ENCODE data around the gene ERCC4.

DNA sequence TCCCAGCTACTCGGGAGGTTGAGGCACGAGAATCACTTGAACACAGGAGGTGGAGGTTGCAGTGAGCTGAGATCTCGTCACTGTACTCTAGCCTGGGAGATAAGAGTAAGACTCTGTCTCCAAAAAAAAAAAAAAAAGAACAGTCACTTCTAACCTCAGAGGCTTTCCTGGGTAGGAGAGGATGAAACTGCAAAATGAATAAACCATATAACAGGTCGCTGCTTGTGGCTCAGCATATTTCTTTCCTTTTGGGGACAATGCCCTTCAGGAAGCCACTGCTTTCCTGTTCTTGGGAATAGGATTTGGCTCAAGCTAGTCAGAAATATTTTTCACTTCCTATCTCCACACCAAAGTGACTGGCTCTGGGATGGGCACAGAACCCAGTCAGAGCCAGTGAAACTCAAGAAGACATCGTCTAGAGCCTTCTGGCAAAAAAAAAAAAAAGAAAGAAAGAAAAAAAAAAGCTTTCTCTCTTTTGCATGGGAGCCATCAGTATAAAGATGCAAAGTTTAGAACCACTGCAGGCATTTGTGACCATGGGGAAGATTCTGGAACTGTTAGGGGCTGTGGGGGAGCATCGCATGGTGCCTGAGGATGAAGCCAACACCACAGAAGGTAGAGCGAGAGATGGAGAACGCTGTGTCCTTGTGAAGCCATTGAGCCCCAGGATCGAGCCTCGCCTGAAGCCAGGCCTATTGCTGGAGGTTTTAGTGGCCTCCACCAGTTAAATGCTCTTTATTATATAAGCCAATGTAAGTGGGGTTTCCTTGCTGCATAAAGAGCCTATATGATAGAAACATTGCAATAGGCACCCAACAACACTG lies 79.3 kb downstream of the ERCC4 start:
- TF ChIP-seq SUZ12 (IDR thresholded peaks at IDR 0.05; ENCODE audit: extremely low read depth, insufficient read depth, insufficient read length) = no peak
- TF ChIP-seq ZNF274 (IDR thresholded peaks at IDR 0.05; ENCODE audit: low read depth, low read length) = no peak

All from NT2/D1 (cell line).